Tibial artery (tissue), 4 donors: ENCODE data around the gene BCL11A.

Source experiments
- DNase-seq, 2 donors: peaks; one replicate each; pipeline ENCODE4 v3.0.0-alpha.2; 2019
- H3K27ac ChIP-seq, 2 donors: fragments of 200-600 bp; sonication (generic) in 1 of 2; 1 replicate in 1 of 2; 2 replicates in 1 of 2; pipeline ENCODE4 v1.5.1; 2018 to 2019; ENCODE audit warnings: mild to moderate bottlenecking in 1 of 2
- H3K27me3 ChIP-seq, 2 donors: fragments of 200-600 bp; sonication (generic) in 1 of 2; one replicate each; pipeline versions ENCODE4 v1.5.1 to v1.6.0; 2016 to 2019
- H3K36me3 ChIP-seq, 3 donors: fragments of 200-600 bp; sonication (generic) in 2 of 3; one replicate each; pipeline ENCODE4 v1.5.1; 2016 to 2019; ENCODE audit warnings: mild to moderate bottlenecking in 2 of 3
- H3K4me1 ChIP-seq, 4 donors: fragments of 200-600 bp; sonication (generic) in 2 of 4; 1 replicate in 3 of 4; 2 replicates in 1 of 4; pipeline ENCODE4 v1.5.1; 2016 to 2019
- H3K4me3 ChIP-seq, 2 donors: fragments of 200-600 bp; sonication (generic) in 1 of 2; 1 replicate in 1 of 2; 2 replicates in 1 of 2; pipeline ENCODE4 v1.5.1; 2018 to 2019; ENCODE audit warnings: mild to moderate bottlenecking in 2 of 2
- H3K9me3 ChIP-seq, 3 donors: fragments of 200-600 bp; sonication (generic) in 1 of 3; one replicate each; pipeline ENCODE4 v1.5.1; 2016 to 2019
- CTCF ChIP-seq, 2 experiments: fragments of 200-600 bp in 1 of 2; fragments of 450-650 bp in 1 of 2; IDR thresholded peaks; one replicate each; pipeline ENCODE4 v1.5.1; 2017 to 2019; ENCODE audit warnings: antibody characterized with exemption in 2 of 2, mild to moderate bottlenecking in 1 of 2, moderate library complexity in 1 of 2
- intact Hi-C: fragments of 100-400 bp; cut with DNase I; formaldehyde crosslinking; loops from one replicate; pipeline ENCODE4 v1.15.0; 2023; ENCODE audit warnings: low total_unique reads

The BCL11A gene

DNA sequence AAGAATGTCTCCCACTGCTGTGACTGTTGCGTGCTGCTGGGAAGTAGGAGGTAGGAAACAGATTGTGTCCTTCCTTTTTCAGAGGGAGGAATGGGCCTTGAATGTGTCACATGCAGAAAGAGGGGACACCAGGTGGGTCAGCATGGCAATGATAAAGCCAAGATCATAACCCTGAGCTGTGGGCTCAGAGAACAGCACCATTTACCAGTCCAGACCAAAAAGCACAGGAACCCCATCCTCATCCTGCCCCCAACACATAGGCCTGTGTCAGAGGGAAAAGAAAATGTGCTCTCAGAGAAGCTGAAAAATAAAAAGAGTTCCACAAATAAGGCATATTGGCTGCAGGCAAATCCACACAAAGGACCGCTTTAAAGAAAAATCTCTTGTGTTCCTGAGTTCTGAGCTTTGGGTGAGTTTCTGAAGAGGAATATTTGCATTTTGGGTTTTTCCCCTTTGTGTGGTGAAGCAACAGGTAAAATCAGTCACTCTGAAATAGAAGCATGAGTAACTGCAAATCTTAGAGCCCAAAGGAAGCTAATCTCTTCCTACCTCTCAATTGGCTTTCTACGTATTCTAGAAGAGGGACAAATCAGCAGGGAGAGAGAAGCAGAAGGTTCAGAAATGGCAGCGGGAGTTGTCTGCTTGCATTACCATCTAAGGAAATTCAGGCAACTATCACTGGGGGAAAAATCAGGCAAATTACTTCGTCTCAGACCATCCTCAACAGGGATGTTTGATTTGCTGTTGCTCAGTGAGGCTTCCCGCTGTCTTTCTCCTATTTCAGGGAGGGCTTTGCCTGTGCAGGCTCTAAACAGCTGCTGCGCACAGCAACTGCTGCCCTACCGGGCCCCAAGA, 106.8 kb downstream of the BCL11A start:
- Histone ChIP-seq H3K36me3 (no peaks in the 10 kb centered on the region), H3K27ac (no peak overlapping the region), H3K9me3 (no peaks in the 10 kb centered on the region), H3K4me3 (no peak overlapping the region), H3K27me3 (no peaks in the 10 kb centered on the region), H3K4me1 (no peaks in the 10 kb centered on the region)
- intact Hi-C loops, result no loop called here
- TF ChIP-seq CTCF (IDR thresholded peaks at IDR 0.05), result no peak
- DNase-seq, result no peak

DNA sequence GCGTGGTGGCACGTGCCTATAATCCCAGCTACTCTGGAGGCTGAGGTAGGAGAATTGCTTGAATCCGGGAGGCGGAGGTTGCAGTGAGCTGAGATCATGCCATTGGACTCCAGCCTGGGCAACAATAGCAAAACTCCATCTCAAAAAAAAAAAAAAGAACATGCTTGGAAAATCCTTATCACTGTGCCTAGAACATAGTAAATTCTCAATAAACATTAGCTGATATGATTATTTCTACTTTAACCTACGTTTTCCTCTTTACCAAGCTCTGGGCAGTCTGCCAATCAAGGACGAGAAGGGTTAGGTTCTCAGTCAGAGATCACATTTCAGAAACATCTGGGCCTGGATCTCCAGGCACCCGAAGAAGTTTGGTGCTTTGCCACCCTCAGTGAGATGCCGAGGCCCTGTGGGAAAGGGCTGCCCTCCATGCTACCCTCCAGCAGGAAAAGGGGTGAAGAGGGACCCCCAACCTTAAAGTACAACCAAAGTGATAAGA, 107.7 kb downstream of the BCL11A start:
- Histone ChIP-seq H3K27ac (no peak overlapping the region), H3K4me3 (no peak overlapping the region), H3K4me1 (no peaks in the 10 kb centered on the region), H3K27me3 (no peaks in the 10 kb centered on the region), H3K36me3 (no peaks in the 10 kb centered on the region), H3K9me3 (no peaks in the 10 kb centered on the region)
- intact Hi-C loops, result no loop called here
- TF ChIP-seq CTCF (IDR thresholded peaks at IDR 0.05), result no peak
- DNase-seq, result no peak

- Histone ChIP-seq H3K36me3 (no peaks in the 10 kb centered on the region), H3K4me3 (no peak overlapping the region), H3K4me1 (no peaks in the 10 kb centered on the region), H3K27ac (no peak overlapping the region), H3K9me3 (no peaks in the 10 kb centered on the region), H3K27me3 (no peaks in the 10 kb centered on the region)
- no peak for DNase-seq
- intact Hi-C loops, result no loop called here
- TF ChIP-seq CTCF (IDR thresholded peaks at IDR 0.05), result no peak
Observed at GRCh38 chr2:60442608-60443007, 110.8 kb downstream of the BCL11A start.

DNA sequence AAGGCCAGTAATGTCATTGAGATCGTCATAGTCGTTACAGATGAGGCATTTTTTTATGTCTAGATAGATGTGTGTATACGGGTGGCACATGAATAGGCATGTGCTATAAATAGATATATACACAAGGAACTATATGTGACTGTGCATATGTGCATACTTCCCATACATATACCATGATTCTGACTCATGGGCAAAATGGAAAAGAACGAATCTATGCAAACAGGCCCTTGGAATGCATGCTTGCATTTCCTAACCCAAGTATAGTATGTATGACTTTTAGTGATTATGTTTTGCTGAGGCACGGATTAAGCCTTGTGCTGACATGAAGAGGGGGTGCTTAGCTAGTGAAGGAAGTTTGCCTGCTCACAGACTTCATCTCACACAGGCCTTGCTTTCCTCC, 111.7 kb downstream of the BCL11A start:
- H3K4me3 ChIP-seq, result no peak overlapping the region
- H3K4me1 ChIP-seq, result no peaks in the 10 kb centered on the region
- intact Hi-C loops, result no loop called here
- no peak overlapping the region for H3K27ac ChIP-seq
- H3K36me3 ChIP-seq, result no peaks in the 10 kb centered on the region
- no peak for TF ChIP-seq CTCF (IDR thresholded peaks at IDR 0.05)
- no peaks in the 10 kb centered on the region for H3K27me3 ChIP-seq
- no peak for DNase-seq
- no peaks in the 10 kb centered on the region for H3K9me3 ChIP-seq

DNA sequence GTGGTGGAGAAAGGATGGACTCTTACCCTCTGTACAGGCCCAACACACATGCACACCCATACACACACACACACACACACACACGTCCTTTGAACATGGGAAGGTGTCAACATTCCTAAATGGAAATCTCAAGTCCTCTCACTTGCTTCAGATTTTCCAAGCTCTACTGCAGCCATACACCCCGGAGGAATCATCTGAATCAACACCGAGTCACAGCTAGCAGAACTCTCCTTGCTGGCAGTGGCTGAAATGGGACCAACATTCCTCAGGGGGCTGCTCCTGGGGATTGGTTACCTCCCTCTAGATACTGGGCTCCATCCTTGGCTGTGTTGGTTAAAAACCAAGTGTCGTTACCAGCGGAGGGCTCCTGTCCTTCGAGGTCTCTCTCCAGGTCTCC, 112.7 kb downstream of the BCL11A start:
- TF ChIP-seq CTCF (IDR thresholded peaks at IDR 0.05), result no peak
- intact Hi-C loops, result no loop called here

More for the DNA sequence above, 112.7 kb downstream of the BCL11A start:
- Histone ChIP-seq H3K27ac (no peak overlapping the region), H3K4me3 (no peak overlapping the region), H3K9me3 (no peaks in the 10 kb centered on the region), H3K4me1 (no peaks in the 10 kb centered on the region), H3K36me3 (no peaks in the 10 kb centered on the region), H3K27me3 (no peaks in the 10 kb centered on the region)
- DNase-seq, result no peak
